Prostate gland (tissue), 2 donors: ENCODE data around the gene TBX3. TPM values are rescaled to one million over a fixed set of nuclear protein-coding genes. Genes with fewer than 3 reads are reported as not detected.
A peak's percentile ranks its signal among the peaks of the same experiment; 100 is the strongest.

Experiments used
- DNase-seq: peaks from one replicate; pipeline ENCODE4 v3.0.0-alpha.2; 2019; ENCODE audit warnings: low spot score
- H3K27ac ChIP-seq, 2 donors: fragments of 200-600 bp; sonication (generic); 2 replicates each; pipeline ENCODE4 v1.5.1; 2017 to 2019
- H3K27me3 ChIP-seq: fragments of 200-600 bp; sonication (generic); replicated peaks from 2 replicates; pipeline ENCODE4 v1.5.1; 2019; ENCODE audit not compliant: insufficient read depth
- H3K36me3 ChIP-seq, 2 donors: fragments of 200-600 bp; sonication (generic); 1 replicate in 1 of 2; 2 replicates in 1 of 2; pipeline versions ENCODE4 v1.5.1 to v1.8.1; 2017 to 2019
- H3K4me1 ChIP-seq: fragments of 200-600 bp; sonication (generic); replicated peaks from 2 replicates; pipeline ENCODE4 v1.5.1; 2019
- H3K4me3 ChIP-seq, 2 donors: fragments of 200-600 bp; sonication (generic); 2 replicates each; pipeline ENCODE4 v1.5.1; 2017 to 2019
- H3K9me3 ChIP-seq: fragments of 200-600 bp; sonication (generic); 2 replicates; pipeline ENCODE4 v1.5.1; 2017
- CTCF ChIP-seq, 4 experiments: fragments of 200-600 bp in 2 of 4; fragments of 450-650 bp in 2 of 4; sonication (generic) in 2 of 4; IDR thresholded peaks; 1 replicate in 3 of 4; 2 replicates in 1 of 4; pipeline ENCODE4 v1.5.1; 2016 to 2019; ENCODE audit warnings: antibody characterized with exemption in 4 of 4, mild to moderate bottlenecking in 2 of 4, moderate library complexity in 2 of 4
- POLR2A ChIP-seq: fragments of 450-650 bp; IDR thresholded peaks from one replicate; pipeline ENCODE4 v1.6.1; 2016; ENCODE audit warnings: antibody characterized with exemption, mild to moderate bottlenecking
- POLR2AphosphoS5 ChIP-seq: sonication (generic); formaldehyde crosslinking; IDR thresholded peaks from one replicate; pipeline ENCODE4 v1.6.1; 2017; ENCODE audit warnings: antibody characterized with exemption
- WGBS: methylation state at CpG from one replicate; pipeline ENCODE4 v1.1.5; 2018; 5-methylcytosine and 5-hydroxymethylcytosine counted together
- intact Hi-C: fragments of 100-400 bp; cut with DNase I; formaldehyde crosslinking; loops from one replicate; pipeline ENCODE4 v1.14.2; 2022
- total RNA-seq, 2 donors: library from RNA; depleted of rRNA; stranded (reverse); fragments of >200 nt; gene quantifications; one replicate each; pipeline ENCODE4 v1.1.0, GENCODE V29; 2016

The TBX3 gene
- total RNA-seq, 2 donors from 2014 or later = 155 to 259 TPM

GRCh38 chr12:114686773-114687500, 3.0 kb upstream of the TBX3 start:
- 28% methylated on average over 40 of the region's 41 CpGs for WGBS
- no peak for TF ChIP-seq POLR2A
- no peak for TF ChIP-seq POLR2AphosphoS5
- TF ChIP-seq CTCF (IDR thresholded peaks at IDR 0.05) = no peak
- H3K27ac ChIP-seq = peak overlapping the region; percentile 88 to 98
- H3K27me3 ChIP-seq = no peaks in the 10 kb centered on the region
- intact Hi-C loops = loop anchor here (5.0 to 10.0 kb wide), 2 partner anchors 230 to 1168 kb away; no protein-coding TSS in a partner anchor
- no peaks in the 10 kb centered on the region for H3K9me3 ChIP-seq
- H3K4me1 ChIP-seq = peaks cover 24% of the 10 kb centered on the region
- H3K36me3 ChIP-seq = no peaks in the 10 kb centered on the region
- H3K4me3 ChIP-seq = peak overlapping the region in 1 of 2 donors; percentile 18
- no peak for DNase-seq

- Histone ChIP-seq H3K36me3 (no peaks in the 10 kb centered on the region), H3K27me3 (no peaks in the 10 kb centered on the region), H3K4me3 (peak overlapping the region in 1 of 2 donors; percentile 18), H3K27ac (peak overlapping the region; percentile 88 to 98), H3K9me3 (no peaks in the 10 kb centered on the region), H3K4me1 (peaks cover 24% of the 10 kb centered on the region)
- intact Hi-C loops = loop anchor here (5.0 to 10.0 kb wide), 2 partner anchors 231 to 1168 kb away; no protein-coding TSS in a partner anchor
- no peak for TF ChIP-seq CTCF (IDR thresholded peaks at IDR 0.05)
- WGBS = 21% methylated on average over 11 of the region's 11 CpGs
- DNase-seq = no peak
Observed at GRCh38 chr12:114686426-114686772, 2.4 kb upstream of the TBX3 start.

- H3K4me1 ChIP-seq = peaks cover 24% of the 10 kb centered on the region
- TF ChIP-seq CTCF (IDR thresholded peaks at IDR 0.05) (no peak), POLR2A (no peak), POLR2AphosphoS5 (no peak)
- H3K27me3 ChIP-seq = no peaks in the 10 kb centered on the region
- no peaks in the 10 kb centered on the region for H3K9me3 ChIP-seq
- 27% methylated on average over 17 of the region's 17 CpGs for WGBS
- DNase-seq = no peak
- no peaks in the 10 kb centered on the region for H3K36me3 ChIP-seq
- intact Hi-C loops = loop anchor here (5.0 to 10.0 kb wide), 2 partner anchors 231 to 1169 kb away; no protein-coding TSS in a partner anchor
- H3K27ac ChIP-seq = peak overlapping the region; percentile 88 to 98
- peak overlapping the region in 1 of 2 donors; percentile 94 for H3K4me3 ChIP-seq
Observed at GRCh38 chr12:114685869-114686268, 1.9 kb upstream of the TBX3 start.

- Histone ChIP-seq H3K27me3 (no peaks in the 10 kb centered on the region), H3K27ac (peak overlapping the region; percentile 88 to 98), H3K9me3 (no peaks in the 10 kb centered on the region), H3K36me3 (peaks cover 0 to 3% of the 10 kb centered on the region in 2 donors), H3K4me3 (peak overlapping the region; percentile 89 to 94), H3K4me1 (peaks cover 24% of the 10 kb centered on the region)
- TF ChIP-seq POLR2A (no peak), POLR2AphosphoS5 (no peak), CTCF (IDR thresholded peaks at IDR 0.05) (no peak)
- intact Hi-C loops = loop anchor here (5.0 to 10.0 kb wide), 2 partner anchors 232 to 1169 kb away; no protein-coding TSS in a partner anchor
- 23% methylated on average over 25 of the region's 25 CpGs for WGBS
- no peak for DNase-seq
Observed at GRCh38 chr12:114685320-114685781, 1.4 kb upstream of the TBX3 start.

- no peaks in the 10 kb centered on the region for H3K9me3 ChIP-seq
- intact Hi-C loops = loop anchor here (5.0 to 10.0 kb wide), 3 partner anchors 232 to 1170 kb away; no protein-coding TSS in a partner anchor
- no peaks in the 10 kb centered on the region for H3K27me3 ChIP-seq
- peak overlapping the region; percentile 88 to 98 for H3K27ac ChIP-seq
- H3K4me3 ChIP-seq = peak overlapping the region; percentile 89 to 94
- 2% methylated on average over 24 of the region's 24 CpGs for WGBS
- H3K4me1 ChIP-seq = peaks cover 24% of the 10 kb centered on the region
- peaks cover 0 to 5% of the 10 kb centered on the region in 2 donors for H3K36me3 ChIP-seq
- no peak for DNase-seq
- no peak for TF ChIP-seq POLR2A
- no peak for TF ChIP-seq CTCF (IDR thresholded peaks at IDR 0.05)
- no peak for TF ChIP-seq POLR2AphosphoS5
Observed at GRCh38 chr12:114684870-114685273, 897 bp upstream of the TBX3 start.
